ENCODE measurements around the gene OR51I2.

OR51I2 gene, protein sequence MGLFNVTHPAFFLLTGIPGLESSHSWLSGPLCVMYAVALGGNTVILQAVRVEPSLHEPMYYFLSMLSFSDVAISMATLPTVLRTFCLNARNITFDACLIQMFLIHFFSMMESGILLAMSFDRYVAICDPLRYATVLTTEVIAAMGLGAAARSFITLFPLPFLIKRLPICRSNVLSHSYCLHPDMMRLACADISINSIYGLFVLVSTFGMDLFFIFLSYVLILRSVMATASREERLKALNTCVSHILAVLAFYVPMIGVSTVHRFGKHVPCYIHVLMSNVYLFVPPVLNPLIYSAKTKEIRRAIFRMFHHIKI

DNA sequence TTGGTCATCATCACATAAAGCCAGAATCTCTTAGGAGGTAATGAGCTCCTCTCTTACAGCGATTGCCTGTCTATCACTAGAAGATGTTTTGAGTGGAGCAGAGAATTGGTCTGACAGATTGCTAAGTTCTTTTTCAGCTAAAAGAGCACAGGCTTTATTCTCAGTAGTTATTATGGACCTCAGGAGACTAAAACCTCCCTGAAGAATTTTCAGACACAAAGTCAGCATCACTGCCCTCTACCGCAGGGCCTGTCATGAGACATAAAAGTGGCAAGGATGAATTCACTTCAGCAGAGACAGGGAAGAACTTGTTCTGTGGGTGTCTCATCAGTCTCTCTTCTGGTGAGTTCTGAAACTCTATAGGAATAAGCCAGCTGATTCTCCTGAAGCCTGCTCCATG is at the start of gene OR51I2:
Gene OR51I2 (plus strand): TSS at position 301 of the 400 bp plus-strand sequence. CDS start 4,166 bp downstream, outside the sequence.
- ATAC-seq, result no peak

DNA sequence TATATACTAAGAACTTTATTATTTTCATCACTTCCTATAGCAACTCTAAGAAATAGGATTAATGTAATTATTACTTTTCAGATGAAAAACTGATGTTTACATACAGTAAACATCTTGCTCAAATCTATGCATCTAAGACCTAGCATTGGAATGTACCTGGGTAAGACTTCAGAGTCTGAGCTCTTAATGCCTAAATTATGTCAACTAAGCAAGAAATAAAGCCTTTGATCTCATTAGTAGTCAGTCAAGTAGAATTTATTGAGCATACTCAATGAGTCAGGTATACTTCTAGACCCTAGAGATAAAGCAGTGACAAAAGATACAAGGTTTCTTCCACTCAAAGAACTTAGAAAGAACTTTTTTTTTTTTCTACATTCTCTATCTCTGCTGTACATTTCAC is 44.0 kb upstream of the OR51I2 start:
- TF ChIP-seq ZNF8 (CRISPR knock-in tag; IDR thresholded peaks at IDR 0.05) (no peak), ARNTL (CRISPR knock-in tag; IDR thresholded peaks at IDR 0.05; ENCODE audit: borderline replicate concordance, low read depth) (no peak), CSDC2 (CRISPR knock-in tag; IDR thresholded peaks at IDR 0.05) (no peak), GLIS3 (CRISPR knock-in tag; IDR thresholded peaks at IDR 0.05) (no peak), ZC3H10 (CRISPR knock-in tag; IDR thresholded peaks at IDR 0.05) (no peak), ZNF70 (CRISPR knock-in tag; IDR thresholded peaks at IDR 0.05) (no peak), TCF4 (CRISPR knock-in tag; IDR thresholded peaks at IDR 0.05; ENCODE audit: borderline replicate concordance) (no peak), TOX (CRISPR knock-in tag; IDR thresholded peaks at IDR 0.05; ENCODE audit: borderline replicate concordance) (no peak)
- TF ChIP-seq, protein P1, sequence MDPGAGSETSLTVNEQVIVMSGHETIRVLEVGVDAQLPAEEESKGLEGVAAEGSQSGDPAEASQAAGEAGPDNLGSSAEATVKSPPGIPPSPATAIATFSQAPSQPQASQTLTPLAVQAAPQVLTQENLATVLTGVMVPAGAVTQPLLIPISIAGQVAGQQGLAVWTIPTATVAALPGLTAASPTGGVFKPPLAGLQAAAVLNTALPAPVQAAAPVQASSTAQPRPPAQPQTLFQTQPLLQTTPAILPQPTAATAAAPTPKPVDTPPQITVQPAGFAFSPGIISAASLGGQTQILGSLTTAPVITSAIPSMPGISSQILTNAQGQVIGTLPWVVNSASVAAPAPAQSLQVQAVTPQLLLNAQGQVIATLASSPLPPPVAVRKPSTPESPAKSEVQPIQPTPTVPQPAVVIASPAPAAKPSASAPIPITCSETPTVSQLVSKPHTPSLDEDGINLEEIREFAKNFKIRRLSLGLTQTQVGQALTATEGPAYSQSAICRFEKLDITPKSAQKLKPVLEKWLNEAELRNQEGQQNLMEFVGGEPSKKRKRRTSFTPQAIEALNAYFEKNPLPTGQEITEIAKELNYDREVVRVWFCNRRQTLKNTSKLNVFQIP (CRISPR knock-in tag; IDR thresholded peaks at IDR 0.05; ENCODE audit: borderline replicate concordance, low read depth), result no peak
- TF ChIP-seq, protein P2, sequence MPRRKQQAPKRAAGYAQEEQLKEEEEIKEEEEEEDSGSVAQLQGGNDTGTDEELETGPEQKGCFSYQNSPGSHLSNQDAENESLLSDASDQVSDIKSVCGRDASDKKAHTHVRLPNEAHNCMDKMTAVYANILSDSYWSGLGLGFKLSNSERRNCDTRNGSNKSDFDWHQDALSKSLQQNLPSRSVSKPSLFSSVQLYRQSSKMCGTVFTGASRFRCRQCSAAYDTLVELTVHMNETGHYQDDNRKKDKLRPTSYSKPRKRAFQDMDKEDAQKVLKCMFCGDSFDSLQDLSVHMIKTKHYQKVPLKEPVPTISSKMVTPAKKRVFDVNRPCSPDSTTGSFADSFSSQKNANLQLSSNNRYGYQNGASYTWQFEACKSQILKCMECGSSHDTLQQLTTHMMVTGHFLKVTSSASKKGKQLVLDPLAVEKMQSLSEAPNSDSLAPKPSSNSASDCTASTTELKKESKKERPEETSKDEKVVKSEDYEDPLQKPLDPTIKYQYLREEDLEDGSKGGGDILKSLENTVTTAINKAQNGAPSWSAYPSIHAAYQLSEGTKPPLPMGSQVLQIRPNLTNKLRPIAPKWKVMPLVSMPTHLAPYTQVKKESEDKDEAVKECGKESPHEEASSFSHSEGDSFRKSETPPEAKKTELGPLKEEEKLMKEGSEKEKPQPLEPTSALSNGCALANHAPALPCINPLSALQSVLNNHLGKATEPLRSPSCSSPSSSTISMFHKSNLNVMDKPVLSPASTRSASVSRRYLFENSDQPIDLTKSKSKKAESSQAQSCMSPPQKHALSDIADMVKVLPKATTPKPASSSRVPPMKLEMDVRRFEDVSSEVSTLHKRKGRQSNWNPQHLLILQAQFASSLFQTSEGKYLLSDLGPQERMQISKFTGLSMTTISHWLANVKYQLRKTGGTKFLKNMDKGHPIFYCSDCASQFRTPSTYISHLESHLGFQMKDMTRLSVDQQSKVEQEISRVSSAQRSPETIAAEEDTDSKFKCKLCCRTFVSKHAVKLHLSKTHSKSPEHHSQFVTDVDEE (CRISPR knock-in tag; IDR thresholded peaks at IDR 0.05), result no peak
- TF ChIP-seq, protein P3, sequence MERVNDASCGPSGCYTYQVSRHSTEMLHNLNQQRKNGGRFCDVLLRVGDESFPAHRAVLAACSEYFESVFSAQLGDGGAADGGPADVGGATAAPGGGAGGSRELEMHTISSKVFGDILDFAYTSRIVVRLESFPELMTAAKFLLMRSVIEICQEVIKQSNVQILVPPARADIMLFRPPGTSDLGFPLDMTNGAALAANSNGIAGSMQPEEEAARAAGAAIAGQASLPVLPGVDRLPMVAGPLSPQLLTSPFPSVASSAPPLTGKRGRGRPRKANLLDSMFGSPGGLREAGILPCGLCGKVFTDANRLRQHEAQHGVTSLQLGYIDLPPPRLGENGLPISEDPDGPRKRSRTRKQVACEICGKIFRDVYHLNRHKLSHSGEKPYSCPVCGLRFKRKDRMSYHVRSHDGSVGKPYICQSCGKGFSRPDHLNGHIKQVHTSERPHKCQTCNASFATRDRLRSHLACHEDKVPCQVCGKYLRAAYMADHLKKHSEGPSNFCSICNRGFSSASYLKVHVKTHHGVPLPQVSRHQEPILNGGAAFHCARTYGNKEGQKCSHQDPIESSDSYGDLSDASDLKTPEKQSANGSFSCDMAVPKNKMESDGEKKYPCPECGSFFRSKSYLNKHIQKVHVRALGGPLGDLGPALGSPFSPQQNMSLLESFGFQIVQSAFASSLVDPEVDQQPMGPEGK (CRISPR knock-in tag; IDR thresholded peaks at IDR 0.05; ENCODE audit: borderline replicate concordance), result no peak
- no peak for ATAC-seq

More for the DNA sequence above, at the start of gene OR51I2:
- TF ChIP-seq ZFP30 (CRISPR knock-in tag; IDR thresholded peaks at IDR 0.05) (no peak), TOX (CRISPR knock-in tag; IDR thresholded peaks at IDR 0.05; ENCODE audit: borderline replicate concordance) (no peak), ESRRG (CRISPR knock-in tag; IDR thresholded peaks at IDR 0.05) (no peak), ZFP3 (CRISPR knock-in tag; IDR thresholded peaks at IDR 0.05) (no peak), ISL1 (CRISPR knock-in tag; IDR thresholded peaks at IDR 0.05) (no peak), ZNF70 (CRISPR knock-in tag; IDR thresholded peaks at IDR 0.05) (no peak)
- TF ChIP-seq, protein P3 (CRISPR knock-in tag; IDR thresholded peaks at IDR 0.05; ENCODE audit: borderline replicate concordance), result no peak
- TF ChIP-seq, protein P1 (CRISPR knock-in tag; IDR thresholded peaks at IDR 0.05; ENCODE audit: borderline replicate concordance, low read depth), result no peak

DNA sequence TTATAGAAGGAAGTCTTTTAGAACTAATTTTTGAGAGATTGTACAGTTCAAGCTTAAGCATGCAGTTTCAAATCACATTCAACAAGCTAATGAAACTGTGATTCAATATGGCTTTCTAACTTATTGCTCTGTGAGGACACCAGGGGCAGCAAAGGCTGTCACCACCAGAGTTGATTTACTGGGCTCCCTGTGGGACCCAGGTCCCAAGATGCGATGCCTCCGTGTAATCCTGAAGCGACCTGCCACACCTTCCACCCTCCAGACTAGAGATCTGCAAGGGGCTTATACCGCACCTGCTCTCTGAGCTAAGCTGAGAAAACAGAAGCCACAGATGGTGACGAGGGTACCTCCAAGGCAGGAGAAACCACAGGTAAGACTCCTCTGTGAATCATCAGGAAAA is 28.1 kb upstream of the OR51I2 start:
- no peak for ATAC-seq
- TF ChIP-seq ISL1 (CRISPR knock-in tag; IDR thresholded peaks at IDR 0.05) (no peak), BACH2 (CRISPR knock-in tag; IDR thresholded peaks at IDR 0.05; ENCODE audit: borderline replicate concordance) (no peak), ZNF70 (CRISPR knock-in tag; IDR thresholded peaks at IDR 0.05) (no peak), TOX (CRISPR knock-in tag; IDR thresholded peaks at IDR 0.05; ENCODE audit: borderline replicate concordance) (no peak), ZNF8 (CRISPR knock-in tag; IDR thresholded peaks at IDR 0.05) (no peak), GLIS3 (CRISPR knock-in tag; IDR thresholded peaks at IDR 0.05) (no peak), ZFP30 (CRISPR knock-in tag; IDR thresholded peaks at IDR 0.05) (no peak), PPARA (CRISPR knock-in tag; IDR thresholded peaks at IDR 0.05; ENCODE audit: borderline replicate concordance) (no peak), SNAI2 (CRISPR knock-in tag; IDR thresholded peaks at IDR 0.05) (no peak), TCF4 (CRISPR knock-in tag; IDR thresholded peaks at IDR 0.05; ENCODE audit: borderline replicate concordance) (no peak), ZFP3 (CRISPR knock-in tag; IDR thresholded peaks at IDR 0.05) (no peak)
- TF ChIP-seq, protein P4, sequence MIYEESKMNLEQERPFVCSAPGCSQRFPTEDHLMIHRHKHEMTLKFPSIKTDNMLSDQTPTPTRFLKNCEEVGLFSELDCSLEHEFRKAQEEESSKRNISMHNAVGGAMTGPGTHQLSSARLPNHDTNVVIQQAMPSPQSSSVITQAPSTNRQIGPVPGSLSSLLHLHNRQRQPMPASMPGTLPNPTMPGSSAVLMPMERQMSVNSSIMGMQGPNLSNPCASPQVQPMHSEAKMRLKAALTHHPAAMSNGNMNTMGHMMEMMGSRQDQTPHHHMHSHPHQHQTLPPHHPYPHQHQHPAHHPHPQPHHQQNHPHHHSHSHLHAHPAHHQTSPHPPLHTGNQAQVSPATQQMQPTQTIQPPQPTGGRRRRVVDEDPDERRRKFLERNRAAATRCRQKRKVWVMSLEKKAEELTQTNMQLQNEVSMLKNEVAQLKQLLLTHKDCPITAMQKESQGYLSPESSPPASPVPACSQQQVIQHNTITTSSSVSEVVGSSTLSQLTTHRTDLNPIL (CRISPR knock-in tag; IDR thresholded peaks at IDR 0.05; ENCODE audit: low read depth), result no peak
- TF ChIP-seq, protein P2 (CRISPR knock-in tag; IDR thresholded peaks at IDR 0.05), result no peak

Measured in SK-N-SH treated with all-trans-retinoic acid at 6 μM for 48 hours (cell line).